H9 (cell line): ENCODE measurements around the gene ANKRD23. TPM values are rescaled to one million over a fixed set of nuclear protein-coding genes. Genes with fewer than 3 reads are reported as not detected.

Experiments
- DNase-seq: peaks from one replicate; pipeline ENCODE4 v3.0.0-alpha.2; 2017
- H2AFZ ChIP-seq: one replicate; pipeline ENCODE4 v1.6.1; 2013; ENCODE audit warnings: mild to moderate bottlenecking, low read length, control low read depth, moderate library complexity
- H2AK5ac ChIP-seq: 2 replicates; pipeline ENCODE4 v1.6.1; 2013; ENCODE audit warnings: low read length, control low read depth, mixed read lengths; ENCODE audit not compliant: insufficient read length
- H2BK120ac ChIP-seq: one replicate; pipeline ENCODE4 v1.6.1; 2013; ENCODE audit warnings: low read depth, mild to moderate bottlenecking, low read length, control low read depth, inconsistent platforms; ENCODE audit not compliant: poor library complexity, severe bottlenecking
- H2BK12ac ChIP-seq: 2 replicates; pipeline ENCODE4 v1.6.1; 2013; ENCODE audit warnings: low read length, control low read depth, mixed read lengths, low read depth; ENCODE audit not compliant: insufficient read length
- H2BK15ac ChIP-seq: 2 replicates; pipeline ENCODE4 v1.6.1; 2013; ENCODE audit warnings: low read depth, low read length, control low read depth
- H2BK20ac ChIP-seq: one replicate; pipeline ENCODE4 v1.6.1; 2013; ENCODE audit warnings: low read depth, mild to moderate bottlenecking, low read length, control low read depth, inconsistent platforms; ENCODE audit not compliant: poor library complexity, severe bottlenecking
- H2BK5ac ChIP-seq: 2 replicates; pipeline ENCODE4 v1.6.1; 2013; ENCODE audit warnings: low read length, control low read depth, mixed read lengths; ENCODE audit not compliant: insufficient read length
- H3K14ac ChIP-seq: 2 replicates; pipeline ENCODE4 v1.6.1; 2013; ENCODE audit warnings: low read length, control low read depth; ENCODE audit not compliant: insufficient read depth
- H3K18ac ChIP-seq: 2 replicates; pipeline ENCODE4 v1.6.1; 2013; ENCODE audit warnings: low read depth, mild to moderate bottlenecking, mixed read lengths, low read length, control low read depth; ENCODE audit not compliant: insufficient read length
- H3K23ac ChIP-seq: 2 replicates; pipeline ENCODE4 v1.6.1; 2013; ENCODE audit warnings: low read length, control low read depth, mixed read lengths, low read depth; ENCODE audit not compliant: insufficient read length
- H3K23me2 ChIP-seq: 2 replicates; pipeline ENCODE4 v1.6.1; 2013; ENCODE audit warnings: low read depth, mild to moderate bottlenecking, mixed read lengths, low read length, control low read depth; ENCODE audit not compliant: insufficient read length, poor library complexity, severe bottlenecking
- H3K27ac ChIP-seq: 2 replicates; pipeline ENCODE4 v1.5.1; 2013; ENCODE audit warnings: low read length, control low read depth, mixed read lengths, low read depth; ENCODE audit not compliant: insufficient read length
- H3K27me3 ChIP-seq: 2 replicates; pipeline ENCODE4 v1.6.1; 2013; ENCODE audit warnings: low read length, control low read depth, inconsistent platforms; ENCODE audit not compliant: insufficient read depth
- H3K4ac ChIP-seq: 2 replicates; pipeline ENCODE4 v1.6.1; 2013; ENCODE audit warnings: low read depth, mild to moderate bottlenecking, control low read depth, inconsistent platforms, low read length, moderate library complexity
- H3K4me1 ChIP-seq: 2 replicates; pipeline ENCODE4 v1.6.1; 2013; ENCODE audit warnings: low read length, control low read depth, inconsistent platforms; ENCODE audit not compliant: insufficient read depth
- H3K4me2 ChIP-seq: 2 replicates; pipeline ENCODE4 v1.6.1; 2013; ENCODE audit warnings: low read length, control low read depth, mixed read lengths; ENCODE audit not compliant: insufficient read length, insufficient read depth
- H3K56ac ChIP-seq: 2 replicates; pipeline ENCODE4 v1.6.1; 2013; ENCODE audit warnings: low read depth, mild to moderate bottlenecking, mixed read lengths, low read length, control low read depth; ENCODE audit not compliant: insufficient read length
- H3K79me1 ChIP-seq: 2 replicates; pipeline ENCODE4 v1.6.1; 2013; ENCODE audit warnings: low read depth, mild to moderate bottlenecking, moderate library complexity, low read length, control low read depth, inconsistent platforms; ENCODE audit not compliant: insufficient read depth, poor library complexity, severe bottlenecking
- H3K79me2 ChIP-seq: 2 replicates; pipeline ENCODE4 v1.6.1; 2013; ENCODE audit warnings: low read length, control low read depth, inconsistent platforms; ENCODE audit not compliant: insufficient read depth
- H3K9ac ChIP-seq: 2 replicates; pipeline ENCODE4 v1.6.1; 2013; ENCODE audit warnings: low read length, control low read depth, mixed read lengths; ENCODE audit not compliant: insufficient read length; ENCODE audit errors: extremely low read depth
- H3K9me3 ChIP-seq: one replicate; pipeline ENCODE4 v1.6.1; 2013; ENCODE audit warnings: low read depth, low read length, inconsistent platforms; ENCODE audit not compliant: control insufficient read depth
- H3T11ph ChIP-seq: one replicate; pipeline ENCODE4 v1.6.1; 2013; ENCODE audit warnings: mild to moderate bottlenecking, low read length, control low read depth, inconsistent platforms
- H4K20me1 ChIP-seq: one replicate; pipeline ENCODE4 v1.6.1; 2013; ENCODE audit not compliant: control insufficient read depth, insufficient read length, insufficient read depth
- H4K5ac ChIP-seq: 2 replicates; pipeline ENCODE4 v1.6.1; 2013; ENCODE audit warnings: low read depth, mild to moderate bottlenecking, mixed read lengths, low read length, control low read depth; ENCODE audit not compliant: insufficient read length
- H4K8ac ChIP-seq: replicated peaks from 2 replicates; pipeline ENCODE4 v1.6.1; 2013; ENCODE audit warnings: low read length, control low read depth, mixed read lengths, low read depth; ENCODE audit not compliant: insufficient read length
- H4K91ac ChIP-seq: 2 replicates; pipeline ENCODE4 v1.6.1; 2013; ENCODE audit warnings: low read depth, mild to moderate bottlenecking, moderate library complexity, mixed read lengths, low read length, control low read depth; ENCODE audit not compliant: insufficient read length
- H3K27ac Mint-ChIP-seq, 3 experiments: 2 replicates in 2 of 3; 3 replicates in 1 of 3; pipeline ENCODE4 v1.8.0; 2020 to 2021; ENCODE audit warnings: mixed read lengths in 3 of 3, mild to moderate bottlenecking in 1 of 3, moderate library complexity in 1 of 3
- H3K27me3 Mint-ChIP-seq: 2 replicates; pipeline ENCODE4 v1.8.0; 2021; ENCODE audit warnings: low read depth, mild to moderate bottlenecking, moderate library complexity, mixed read lengths
- H3K36me3 Mint-ChIP-seq, 3 experiments: 2 replicates in 2 of 3; 3 replicates in 1 of 3; pipeline ENCODE4 v1.8.0; 2020 to 2021; ENCODE audit warnings: low read depth in 3 of 3, mixed read lengths in 3 of 3; ENCODE audit not compliant: insufficient read depth in 1 of 3
- H3K4me1 Mint-ChIP-seq, 2 experiments: 2 replicates each; pipeline ENCODE4 v1.8.0; 2020; ENCODE audit warnings: mixed read lengths in 2 of 2
- H3K4me3 Mint-ChIP-seq, 2 experiments: 2 replicates in 1 of 2; 3 replicates in 1 of 2; pipeline ENCODE4 v1.8.0; 2020 to 2021; ENCODE audit warnings: mild to moderate bottlenecking in 2 of 2, mixed read lengths in 2 of 2, moderate library complexity in 1 of 2
- H3K9me3 Mint-ChIP-seq, 2 experiments: 2 replicates in 1 of 2; 3 replicates in 1 of 2; pipeline ENCODE4 v1.8.0; 2020; ENCODE audit warnings: mild to moderate bottlenecking in 2 of 2, mixed read lengths in 2 of 2, moderate library complexity in 1 of 2
- WGBS: extraction: QIAGEN DNeasy Blood & Tissue Kit; methylation state at CpG from one replicate; pipeline ENCODE4 v1.1.7; 2013; ENCODE audit warnings: missing lambda C conversion rate, low lambda C conversion rate, mixed read lengths; ENCODE audit not compliant: insufficient read length; ENCODE audit errors: extremely low coverage; 5-methylcytosine and 5-hydroxymethylcytosine counted together
- total RNA-seq: library from RNA; stranded (reverse); gene quantifications from 2 replicates; pipeline ENCODE4 v1.2.1, GENCODE V29; 2021
- TF ChIP-seq, protein P1 (sequence below): fragments of 200-600 bp; sonication (generic); conservative IDR thresholded peaks from 3 replicates; pipeline ENCODE4 v1.8.0; 2021; ENCODE audit warnings: antibody characterized with exemption, mild to moderate bottlenecking

Gene ANKRD23
- total RNA-seq, 1 experiment from 2014 or later: 2.4 TPM

DNA sequence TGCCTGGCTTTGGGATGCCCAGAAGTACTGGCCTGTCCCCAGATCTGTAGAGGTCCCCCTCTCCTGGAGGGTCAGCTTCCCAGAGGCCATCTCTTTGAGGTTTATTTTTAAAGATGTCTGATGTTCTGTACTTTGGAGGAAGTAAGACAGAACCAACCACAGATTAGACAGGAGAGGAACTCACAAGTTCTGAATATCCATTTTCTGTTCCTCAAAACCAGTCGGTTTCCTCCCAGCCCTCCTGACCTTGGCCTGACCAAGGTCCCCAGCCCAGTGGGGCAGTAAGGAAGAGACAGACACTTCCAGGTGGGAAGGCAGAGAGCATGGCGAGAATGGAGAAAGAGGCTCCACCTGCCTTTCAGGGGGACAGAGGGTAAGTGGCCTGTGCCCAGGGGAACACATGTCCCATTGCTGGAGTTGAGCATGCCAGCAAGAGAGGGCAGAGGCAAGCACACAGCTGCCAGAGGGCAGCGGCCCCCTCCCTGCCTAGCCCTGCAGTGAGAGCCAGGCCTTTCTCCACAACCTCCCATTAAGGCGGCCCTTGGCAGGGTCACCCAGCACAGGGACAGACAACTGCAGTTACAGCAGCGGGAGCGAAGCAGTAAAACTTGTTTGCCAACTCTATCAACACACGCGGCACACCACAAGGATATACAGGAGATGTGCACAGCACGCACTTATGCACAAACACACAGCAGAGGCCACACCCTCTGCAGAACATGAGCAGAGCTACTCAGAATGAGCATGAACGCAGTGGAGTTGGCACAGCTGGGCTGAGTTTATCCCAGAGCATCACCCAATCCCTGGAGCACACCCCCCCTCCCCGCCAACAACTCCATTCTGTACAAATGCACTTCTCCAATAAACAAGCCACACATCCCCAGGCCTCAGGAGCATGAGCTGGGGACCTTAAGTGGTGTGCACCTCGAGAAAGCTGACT, 44.5 kb upstream of the ANKRD23 start:
- H3K56ac ChIP-seq: no peak overlapping the region
- H4K20me1 ChIP-seq: no peaks in the 10 kb centered on the region
- Mint-ChIP-seq H3K27ac (peak overlapping the region in 1 of 3 experiments; percentile 70; a peak in 2 of 7 replicates), H3K9me3 (no peaks in the 10 kb centered on the region; a peak in 1 of 5 replicates), H3K4me3 (no peak overlapping the region), H3K36me3 (no peaks in the 10 kb centered on the region), H3K4me1 (peaks cover 42 to 45% of the 10 kb centered on the region in 2 experiments), H3K27me3 (peaks cover 7% of the 10 kb centered on the region)
- H2AFZ ChIP-seq: no peak overlapping the region
- TF ChIP-seq, protein P1, sequence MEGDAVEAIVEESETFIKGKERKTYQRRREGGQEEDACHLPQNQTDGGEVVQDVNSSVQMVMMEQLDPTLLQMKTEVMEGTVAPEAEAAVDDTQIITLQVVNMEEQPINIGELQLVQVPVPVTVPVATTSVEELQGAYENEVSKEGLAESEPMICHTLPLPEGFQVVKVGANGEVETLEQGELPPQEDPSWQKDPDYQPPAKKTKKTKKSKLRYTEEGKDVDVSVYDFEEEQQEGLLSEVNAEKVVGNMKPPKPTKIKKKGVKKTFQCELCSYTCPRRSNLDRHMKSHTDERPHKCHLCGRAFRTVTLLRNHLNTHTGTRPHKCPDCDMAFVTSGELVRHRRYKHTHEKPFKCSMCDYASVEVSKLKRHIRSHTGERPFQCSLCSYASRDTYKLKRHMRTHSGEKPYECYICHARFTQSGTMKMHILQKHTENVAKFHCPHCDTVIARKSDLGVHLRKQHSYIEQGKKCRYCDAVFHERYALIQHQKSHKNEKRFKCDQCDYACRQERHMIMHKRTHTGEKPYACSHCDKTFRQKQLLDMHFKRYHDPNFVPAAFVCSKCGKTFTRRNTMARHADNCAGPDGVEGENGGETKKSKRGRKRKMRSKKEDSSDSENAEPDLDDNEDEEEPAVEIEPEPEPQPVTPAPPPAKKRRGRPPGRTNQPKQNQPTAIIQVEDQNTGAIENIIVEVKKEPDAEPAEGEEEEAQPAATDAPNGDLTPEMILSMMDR: no peak
- no peak overlapping the region for H3T11ph ChIP-seq
- H4K91ac ChIP-seq: no peak overlapping the region
- no peak for DNase-seq
- H3K23me2 ChIP-seq: no peaks in the 10 kb centered on the region
- WGBS: no CpG with 5 or more reads among the region's 12 CpGs
- no peaks in the 10 kb centered on the region; the same call in 1 of the 2 replicates for H3K27me3 ChIP-seq
- no peak overlapping the region for H2AK5ac ChIP-seq
- no peaks in the 10 kb centered on the region for H3K9me3 ChIP-seq
- no peak overlapping the region for H3K18ac ChIP-seq
- H2BK120ac ChIP-seq: no peak overlapping the region
- no peak overlapping the region for H4K5ac ChIP-seq
- no peak overlapping the region for H3K27ac ChIP-seq
- no peak overlapping the region for H3K4me2 ChIP-seq
- no peak overlapping the region for H3K23ac ChIP-seq
- H2BK15ac ChIP-seq: no peak overlapping the region
- H2BK5ac ChIP-seq: no peak overlapping the region
- H3K79me2 ChIP-seq: no peaks in the 10 kb centered on the region
- no peak overlapping the region for H3K4ac ChIP-seq
- H3K9ac ChIP-seq: no peak overlapping the region
- H3K14ac ChIP-seq: peak overlapping the region; percentile 14; the same call in 1 of the 2 replicates
- no peak overlapping the region for H2BK20ac ChIP-seq
- no peaks in the 10 kb centered on the region for H3K79me1 ChIP-seq
- H2BK12ac ChIP-seq: no peak overlapping the region
- peaks cover 7% of the 10 kb centered on the region; the same call in 1 of the 2 replicates for H3K4me1 ChIP-seq
- no peak overlapping the region for H4K8ac ChIP-seq
